ENCODE results near the gene GUCA2B. TPM values are rescaled to one million over a fixed set of nuclear protein-coding genes. Genes with fewer than 3 reads are reported as not detected.

The GUCA2B gene
- total RNA-seq, 3 donors from 2014 or later = 153 to 381 (median 176) TPM

- TF ChIP-seq CTCF (IDR thresholded peaks at IDR 0.05) = peak; percentile 72
- Histone ChIP-seq H3K36me3 (ENCODE audit: low read depth) (no peaks in the 10 kb centered on the region), H3K9me3 (no peaks in the 10 kb centered on the region), H3K4me1 (ENCODE audit: low read depth) (peaks cover 9% of the 10 kb centered on the region), H3K4me3 (no peak overlapping the region)
- DNase-seq (peak; percentile 78 to 94 (median 92)), ATAC-seq (peak; percentile 99)
- intact Hi-C loops (cut with DNase I, micrococcal nuclease) = no loop called here
These were observed 6.4 kb upstream of the GUCA2B start for GRCh38 chr1:42146626-42147320.

GRCh38 chr1:42148166-42148565 lies 5.0 kb upstream of the GUCA2B start:
- no peaks in the 10 kb centered on the region for H3K9me3 ChIP-seq
- H3K4me3 ChIP-seq = no peak overlapping the region
- DNase-seq (no peak), ATAC-seq (no peak)
- peaks cover 18% of the 10 kb centered on the region for H3K4me1 ChIP-seq (ENCODE audit: low read depth)
- no peak for TF ChIP-seq CTCF (IDR thresholded peaks at IDR 0.05)
- intact Hi-C loops (cut with DNase I, micrococcal nuclease) = no loop called here
- H3K36me3 ChIP-seq (ENCODE audit: low read depth) = no peaks in the 10 kb centered on the region

- H3K4me3 ChIP-seq = no peak overlapping the region
- no peaks in the 10 kb centered on the region for H3K36me3 ChIP-seq (ENCODE audit: low read depth)
- no peak for DNase-seq
- intact Hi-C loops (cut with DNase I, micrococcal nuclease) = no loop called here
- ATAC-seq = no peak
- peaks cover 24% of the 10 kb centered on the region for H3K4me1 ChIP-seq (ENCODE audit: low read depth)
- TF ChIP-seq CTCF (IDR thresholded peaks at IDR 0.05) = no peak
- H3K9me3 ChIP-seq = no peaks in the 10 kb centered on the region
These were observed 2.6 kb upstream of the GUCA2B start for GRCh38 chr1:42150651-42151050.

GRCh38 chr1:42152119-42152518 lies 1.1 kb upstream of the GUCA2B start:
- intact Hi-C loops (cut with DNase I, micrococcal nuclease) = no loop called here
- Histone ChIP-seq H3K4me1 (ENCODE audit: low read depth) (peaks cover 16% of the 10 kb centered on the region), H3K4me3 (no peak overlapping the region), H3K9me3 (no peaks in the 10 kb centered on the region), H3K36me3 (ENCODE audit: low read depth) (no peaks in the 10 kb centered on the region)
- TF ChIP-seq CTCF (IDR thresholded peaks at IDR 0.05) = no peak
- DNase-seq = peak in 2 of 3 donors; percentile 65 to 67
- peak; percentile 87 for ATAC-seq

GRCh38 chr1:42153624-42154023 lies 414 bp downstream of the GUCA2B start:
- TF ChIP-seq CTCF (IDR thresholded peaks at IDR 0.05) = no peak
- H3K4me3 ChIP-seq = no peak overlapping the region
- DNase-seq = peak in 1 of 3 donors; percentile 37
- H3K36me3 ChIP-seq (ENCODE audit: low read depth) = no peaks in the 10 kb centered on the region
- peaks cover 15% of the 10 kb centered on the region for H3K4me1 ChIP-seq (ENCODE audit: low read depth)
- ATAC-seq = peak; percentile 71
- H3K9me3 ChIP-seq = no peaks in the 10 kb centered on the region
- intact Hi-C loops (cut with DNase I, micrococcal nuclease) = no loop called here
